Fibroblast of lung (primary cell): ENCODE measurements around the gene TBX15. TPM values are rescaled to one million over a fixed set of nuclear protein-coding genes. Genes with fewer than 3 reads are reported as not detected.

Experiments used
- DNase-seq, 2 donors: peaks; one replicate each; pipeline versions ENCODE4 v3.0.0 to v3.0.0-alpha.2; 2010; ENCODE audit warnings: low read depth in 2 of 2
- H2AFZ ChIP-seq: 2 replicates; pipeline ENCODE4 v1.5.1; 2012; ENCODE audit warnings: low read length, control low read depth, inconsistent platforms
- H3K27ac ChIP-seq: 2 replicates; pipeline ENCODE4 v1.5.1; 2011; ENCODE audit warnings: low read length, control low read depth; ENCODE audit not compliant: insufficient read depth
- H3K27me3 ChIP-seq: 2 replicates; pipeline ENCODE4 v1.5.1; 2011; ENCODE audit warnings: mild to moderate bottlenecking, low read length; ENCODE audit not compliant: control insufficient read depth, insufficient read depth
- H3K36me3 ChIP-seq: 2 replicates; pipeline ENCODE4 v1.5.1; 2011; ENCODE audit warnings: low read length; ENCODE audit not compliant: control insufficient read depth, insufficient read depth
- H3K4me1 ChIP-seq: 2 replicates; pipeline ENCODE4 v1.5.1; 2011; ENCODE audit warnings: low read length; ENCODE audit not compliant: control insufficient read depth, insufficient read depth; ENCODE audit errors: extremely low read depth
- H3K4me2 ChIP-seq: 2 replicates; pipeline ENCODE4 v1.5.1; 2011; ENCODE audit warnings: low read length, control low read depth; ENCODE audit not compliant: insufficient read depth; ENCODE audit errors: extremely low read depth
- H3K4me3 ChIP-seq, 4 experiments: fragments of 200-600 bp in 1 of 4; sonication (generic) in 1 of 4; replicated peaks in 1 of 4; 2 replicates each; pipeline ENCODE4 v1.5.1; 2011 to 2016; ENCODE audit warnings: low read length in 4 of 4, low read depth in 3 of 4, mild to moderate bottlenecking in 3 of 4, control low read depth in 2 of 4, inconsistent platforms in 1 of 4, mixed read lengths in 1 of 4; ENCODE audit not compliant: insufficient read depth in 1 of 4; ENCODE audit errors: control extremely low read depth in 1 of 4
- H3K79me2 ChIP-seq: 2 replicates; pipeline ENCODE4 v1.5.1; 2012; ENCODE audit warnings: mild to moderate bottlenecking, low read length, inconsistent platforms; ENCODE audit not compliant: control insufficient read depth, insufficient read depth
- H3K9ac ChIP-seq: 2 replicates; pipeline ENCODE4 v1.5.1; 2011; ENCODE audit warnings: mild to moderate bottlenecking, low read length, control low read depth; ENCODE audit not compliant: insufficient read depth
- H3K9me3 ChIP-seq: 2 replicates; pipeline ENCODE4 v1.5.1; 2012; ENCODE audit warnings: low read depth, low read length; ENCODE audit not compliant: control insufficient read depth, insufficient read depth
- H4K20me1 ChIP-seq: 2 replicates; pipeline ENCODE4 v1.5.1; 2011; ENCODE audit warnings: low read length; ENCODE audit not compliant: control insufficient read depth, insufficient read depth; ENCODE audit errors: extremely low read depth
- CTCF ChIP-seq, 2 donors: IDR thresholded peaks in 1 of 2; conservative IDR thresholded peaks in 1 of 2; 1 replicate in 1 of 2; 2 replicates in 1 of 2; pipeline ENCODE4 v1.5.1; 2011 to 2012; ENCODE audit warnings: low read length in 2 of 2, control low read depth in 1 of 2, inconsistent platforms in 1 of 2, low read depth in 1 of 2, mild to moderate bottlenecking in 1 of 2
- EZH2 ChIP-seq: IDR thresholded peaks from 2 replicates; pipeline ENCODE4 v1.5.1; 2012; ENCODE audit warnings: low read length, control low read depth, mild to moderate bottlenecking; ENCODE audit errors: missing control alignments
- polyA plus RNA-seq, 2 donors: library from polyadenylated mRNA; depleted of rRNA in 1 of 2; stranded (reverse) in 1 of 2; unstranded in 1 of 2; fragments of >200 nt; gene quantifications; 2 replicates each; pipeline ENCODE4 v1.2.1, GENCODE V29; 2011 to 2012; ENCODE audit warnings: missing spikeins in 1 of 2
- total RNA-seq: library from RNA; depleted of rRNA; stranded (reverse); fragments of >200 nt; gene quantifications from 2 replicates; pipeline ENCODE4 v1.2.1, GENCODE V29; 2014

TBX15 gene
- total and polyA plus RNA-seq, 2 donors (not counting 1 experiment from before 2014, with no cell fraction given): 0.50 to 0.99 TPM

- Histone ChIP-seq H3K9ac (no peak overlapping the region), H3K4me2 (no peak overlapping the region), H3K36me3 (no peaks in the 10 kb centered on the region), H3K27me3 (peaks cover 69% of the 10 kb centered on the region), H3K4me1 (peaks cover 9% of the 10 kb centered on the region), H3K9me3 (no peaks in the 10 kb centered on the region), H4K20me1 (no peaks in the 10 kb centered on the region), H2AFZ (no peak overlapping the region), H3K4me3 (no peak overlapping the region), H3K79me2 (no peaks in the 10 kb centered on the region), H3K27ac (no peak overlapping the region)
- no peak for TF ChIP-seq CTCF (conservative IDR thresholded peaks at IDR 0.05 in 1 of 2, IDR thresholded peaks at IDR 0.05 in 1 of 2; ENCODE audit: low read depth in 1 of 2, low read length in 2 of 2)
- TF ChIP-seq EZH2: peak; percentile 80
- DNase-seq: no peak
These were observed 17.7 kb upstream of the TBX15 start for GRCh38 chr1:119005724-119006405.

- TF ChIP-seq EZH2: no peak
- TF ChIP-seq CTCF (conservative IDR thresholded peaks at IDR 0.05 in 1 of 2, IDR thresholded peaks at IDR 0.05 in 1 of 2; ENCODE audit: low read depth in 1 of 2, low read length in 2 of 2): no peak
- no peak overlapping the region for H3K4me3 ChIP-seq
- peaks cover 80% of the 10 kb centered on the region for H3K27me3 ChIP-seq
- H3K27ac ChIP-seq: no peak overlapping the region
- no peaks in the 10 kb centered on the region for H3K36me3 ChIP-seq
- no peaks in the 10 kb centered on the region for H4K20me1 ChIP-seq
- H3K79me2 ChIP-seq: no peaks in the 10 kb centered on the region
- DNase-seq: no peak
- peaks cover 9% of the 10 kb centered on the region for H3K4me1 ChIP-seq
- H3K4me2 ChIP-seq: no peak overlapping the region
- H3K9me3 ChIP-seq: no peaks in the 10 kb centered on the region
- no peak overlapping the region for H3K9ac ChIP-seq
- no peak overlapping the region for H2AFZ ChIP-seq
These were observed 16.6 kb upstream of the TBX15 start for GRCh38 chr1:119004781-119005180.

DNA sequence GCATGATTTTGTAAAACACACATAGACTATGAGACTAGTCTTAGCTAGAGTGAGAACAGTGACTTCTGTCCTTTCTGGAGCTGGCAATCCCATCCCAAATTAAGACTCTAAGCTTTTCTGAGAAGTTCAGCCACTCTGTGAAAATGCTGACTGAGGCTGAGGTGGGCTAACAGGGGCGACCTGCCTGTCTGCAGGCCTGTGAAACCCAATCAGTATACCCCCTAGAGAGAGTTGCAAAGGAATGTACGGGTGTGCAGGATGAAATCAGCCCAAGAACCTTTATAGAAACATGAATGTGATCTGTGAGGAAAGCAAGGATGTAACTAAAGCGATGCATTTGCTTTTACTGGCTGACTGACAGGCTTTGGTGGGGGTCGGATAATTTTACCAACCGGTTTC lies 16.0 kb upstream of the TBX15 start:
- no peaks in the 10 kb centered on the region for H3K79me2 ChIP-seq
- no peak overlapping the region for H3K4me3 ChIP-seq
- H3K9ac ChIP-seq: no peak overlapping the region
- no peaks in the 10 kb centered on the region for H3K9me3 ChIP-seq
- peaks cover 9% of the 10 kb centered on the region for H3K4me1 ChIP-seq
- H3K4me2 ChIP-seq: no peak overlapping the region
- H4K20me1 ChIP-seq: no peaks in the 10 kb centered on the region
- DNase-seq: no peak
- H3K27ac ChIP-seq: no peak overlapping the region
- H3K27me3 ChIP-seq: peaks cover 86% of the 10 kb centered on the region
- H3K36me3 ChIP-seq: no peaks in the 10 kb centered on the region
- TF ChIP-seq CTCF (conservative IDR thresholded peaks at IDR 0.05 in 1 of 2, IDR thresholded peaks at IDR 0.05 in 1 of 2; ENCODE audit: low read depth in 1 of 2, low read length in 2 of 2) (no peak), EZH2 (no peak)
- H2AFZ ChIP-seq: no peak overlapping the region
